PFSK-1 (cell line): Measurements from ENCODE around the gene APBB2.

Experiments used
- FOXP2 ChIP-seq: optimal IDR thresholded peaks from 2 replicates; pipeline ENCODE3; 2011; ENCODE audit warnings: borderline replicate concordance, control low read depth, inconsistent platforms; ENCODE audit not compliant: insufficient read depth; ENCODE audit errors: extremely low read length, extremely low read depth
- POLR2AphosphoS5 ChIP-seq: IDR thresholded peaks from 2 replicates; pipeline ENCODE4 v1.6.1; 2012; ENCODE audit warnings: low read depth, mild to moderate bottlenecking, control low read depth, low read length, moderate library complexity
- SIN3A ChIP-seq: IDR thresholded peaks from 2 replicates; pipeline ENCODE4 v1.6.1; 2012; ENCODE audit warnings: mild to moderate bottlenecking, low read length, moderate library complexity, borderline replicate concordance; ENCODE audit not compliant: insufficient read depth
- TAF1 ChIP-seq: IDR thresholded peaks from 2 replicates; pipeline ENCODE4 v1.6.1; 2012; ENCODE audit warnings: low read length, control low read depth, borderline replicate concordance; ENCODE audit not compliant: insufficient read depth
- TF ChIP-seq, protein P1 (sequence below), 2 experiments: IDR thresholded peaks; 2 replicates each; pipeline versions ENCODE4 v1.6.1 to v1.8.0; 2011 to 2012; ENCODE audit warnings: low read depth in 2 of 2, low read length in 2 of 2, control low read depth in 1 of 2, inconsistent platforms in 1 of 2, mild to moderate bottlenecking in 1 of 2, moderate library complexity in 1 of 2; ENCODE audit not compliant: insufficient read depth in 1 of 2

DNA sequence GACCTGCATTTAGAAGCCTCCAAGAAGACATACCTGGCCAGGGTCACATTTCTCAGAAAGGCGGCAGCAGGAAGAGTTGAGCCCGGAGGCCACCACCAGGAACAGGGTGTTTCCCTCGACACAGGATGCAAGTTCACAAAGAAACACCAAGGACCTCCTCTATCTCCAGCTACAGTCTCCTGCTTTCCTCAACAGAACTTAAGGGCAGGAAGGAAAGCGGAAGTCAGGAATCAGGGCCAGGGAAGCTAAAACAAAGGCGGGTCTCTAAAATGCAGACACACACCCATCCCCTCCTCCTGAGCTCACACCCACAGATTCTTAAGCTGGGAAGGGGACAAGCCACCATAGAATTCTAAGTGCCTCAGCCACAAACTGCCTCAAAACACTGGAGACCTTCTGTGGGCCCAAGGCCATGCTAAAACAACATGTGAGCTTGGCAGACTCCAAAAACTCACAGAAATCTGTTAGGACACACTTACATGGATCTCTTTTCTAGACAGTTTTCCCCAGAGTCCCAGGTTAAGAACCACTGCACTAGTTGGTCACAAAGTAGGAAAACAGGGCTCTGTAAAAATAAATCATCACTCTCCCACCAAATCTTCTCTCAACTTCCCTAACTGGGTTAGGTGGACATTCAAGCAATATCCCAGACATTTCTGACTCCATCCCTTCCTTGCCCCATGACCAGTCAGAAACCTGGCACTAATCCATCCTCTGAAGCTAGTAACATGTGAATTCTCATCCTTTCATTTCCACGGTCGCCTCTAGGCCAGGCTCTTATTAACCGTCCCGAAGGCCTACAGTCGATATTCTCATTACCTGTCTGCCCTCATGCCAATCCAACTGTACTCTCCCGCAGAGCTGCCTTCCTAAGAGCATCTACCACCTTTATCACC, 163.2 kb downstream of the APBB2 start:
- TF ChIP-seq TAF1: no peak
- no peak for TF ChIP-seq POLR2AphosphoS5
- TF ChIP-seq, protein P1, sequence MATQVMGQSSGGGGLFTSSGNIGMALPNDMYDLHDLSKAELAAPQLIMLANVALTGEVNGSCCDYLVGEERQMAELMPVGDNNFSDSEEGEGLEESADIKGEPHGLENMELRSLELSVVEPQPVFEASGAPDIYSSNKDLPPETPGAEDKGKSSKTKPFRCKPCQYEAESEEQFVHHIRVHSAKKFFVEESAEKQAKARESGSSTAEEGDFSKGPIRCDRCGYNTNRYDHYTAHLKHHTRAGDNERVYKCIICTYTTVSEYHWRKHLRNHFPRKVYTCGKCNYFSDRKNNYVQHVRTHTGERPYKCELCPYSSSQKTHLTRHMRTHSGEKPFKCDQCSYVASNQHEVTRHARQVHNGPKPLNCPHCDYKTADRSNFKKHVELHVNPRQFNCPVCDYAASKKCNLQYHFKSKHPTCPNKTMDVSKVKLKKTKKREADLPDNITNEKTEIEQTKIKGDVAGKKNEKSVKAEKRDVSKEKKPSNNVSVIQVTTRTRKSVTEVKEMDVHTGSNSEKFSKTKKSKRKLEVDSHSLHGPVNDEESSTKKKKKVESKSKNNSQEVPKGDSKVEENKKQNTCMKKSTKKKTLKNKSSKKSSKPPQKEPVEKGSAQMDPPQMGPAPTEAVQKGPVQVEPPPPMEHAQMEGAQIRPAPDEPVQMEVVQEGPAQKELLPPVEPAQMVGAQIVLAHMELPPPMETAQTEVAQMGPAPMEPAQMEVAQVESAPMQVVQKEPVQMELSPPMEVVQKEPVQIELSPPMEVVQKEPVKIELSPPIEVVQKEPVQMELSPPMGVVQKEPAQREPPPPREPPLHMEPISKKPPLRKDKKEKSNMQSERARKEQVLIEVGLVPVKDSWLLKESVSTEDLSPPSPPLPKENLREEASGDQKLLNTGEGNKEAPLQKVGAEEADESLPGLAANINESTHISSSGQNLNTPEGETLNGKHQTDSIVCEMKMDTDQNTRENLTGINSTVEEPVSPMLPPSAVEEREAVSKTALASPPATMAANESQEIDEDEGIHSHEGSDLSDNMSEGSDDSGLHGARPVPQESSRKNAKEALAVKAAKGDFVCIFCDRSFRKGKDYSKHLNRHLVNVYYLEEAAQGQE (IDR thresholded peaks at IDR 0.05; ENCODE audit: insufficient read depth in 1 of 2, low read depth in 2 of 2, low read length in 2 of 2): no peak
- no peak for TF ChIP-seq FOXP2
- no peak for TF ChIP-seq SIN3A
